Hepatocyte (in vitro differentiated cells): ENCODE data around the gene RNF144B. TPM values are rescaled to one million over a fixed set of nuclear protein-coding genes. Genes with fewer than 3 reads are reported as not detected.

ENCODE experiments used
- DNase-seq: peaks from one replicate; pipeline ENCODE4 v3.0.0-alpha.2; 2016; ENCODE audit warnings: low spot score
- H2AFZ ChIP-seq: fragments of 200-600 bp; sonication (generic); 2 replicates; pipeline ENCODE4 v1.6.0; 2016; ENCODE audit warnings: antibody characterized with exemption, mild to moderate bottlenecking
- H3K27ac ChIP-seq: fragments of 200-600 bp; sonication (generic); 2 replicates; pipeline ENCODE4 v1.5.1; 2016; ENCODE audit warnings: mild to moderate bottlenecking
- H3K27me3 ChIP-seq: fragments of 200-600 bp; sonication (generic); 2 replicates; pipeline ENCODE4 v1.6.1; 2016
- H3K36me3 ChIP-seq: fragments of 200-600 bp; sonication (generic); replicated peaks from 2 replicates; pipeline ENCODE4 v1.5.1; 2016; ENCODE audit warnings: low read depth; ENCODE audit not compliant: insufficient read depth
- H3K4me1 ChIP-seq: fragments of 200-600 bp; sonication (generic); 2 replicates; pipeline ENCODE4 v1.5.1; 2016; ENCODE audit warnings: mild to moderate bottlenecking, moderate library complexity; ENCODE audit not compliant: insufficient read depth
- H3K4me2 ChIP-seq: fragments of 200-600 bp; sonication (generic); 2 replicates; pipeline ENCODE4 v1.6.0; 2016
- H3K4me3 ChIP-seq: fragments of 200-600 bp; sonication (generic); 2 replicates; pipeline ENCODE4 v1.5.1; 2016; ENCODE audit warnings: mild to moderate bottlenecking
- H3K79me2 ChIP-seq: fragments of 200-600 bp; sonication (generic); 2 replicates; pipeline ENCODE4 v1.6.0; 2017; ENCODE audit warnings: mild to moderate bottlenecking
- H3K9me2 ChIP-seq: fragments of 200-600 bp; sonication (generic); replicated peaks from 2 replicates; pipeline ENCODE4 v1.6.0; 2017; ENCODE audit warnings: mild to moderate bottlenecking; ENCODE audit not compliant: insufficient read depth
- H3K9me3 ChIP-seq: fragments of 200-600 bp; sonication (generic); 2 replicates; pipeline ENCODE4 v1.5.1; 2016; ENCODE audit warnings: low read depth, mild to moderate bottlenecking
- H4K20me1 ChIP-seq: fragments of 200-600 bp; sonication (generic); 2 replicates; pipeline ENCODE4 v1.6.0; 2016; ENCODE audit warnings: mild to moderate bottlenecking; ENCODE audit not compliant: insufficient read depth, poor library complexity, severe bottlenecking
- EZH2 ChIP-seq: fragments of 200-600 bp; sonication (generic); IDR thresholded peaks from 2 replicates; pipeline ENCODE4 v1.6.1; 2016; ENCODE audit warnings: antibody characterized with exemption, mild to moderate bottlenecking, borderline replicate concordance
- EZH2phosphoT487 ChIP-seq: fragments of 200-600 bp; sonication (generic); IDR thresholded peaks from one replicate; pipeline ENCODE4 v1.6.1; 2018; ENCODE audit warnings: antibody characterized with exemption, mild to moderate bottlenecking, low read depth, moderate library complexity; ENCODE audit not compliant: unreplicated experiment, severe bottlenecking
- WGBS: methylation state at CpG from one replicate; pipeline ENCODE4 v1.1.6; 2016; ENCODE audit warnings: low lambda C conversion rate; ENCODE audit errors: missing lambda C conversion rate; 5-methylcytosine and 5-hydroxymethylcytosine counted together
- polyA plus RNA-seq: library from polyadenylated mRNA; unstranded; fragments of >200 nt; fragmentation: Nextera tagmentation; extraction: Ambion mirVana; gene quantifications from 2 replicates; pipeline ENCODE4 v1.2.1, GENCODE V29; 2016
- total RNA-seq: library from RNA; depleted of rRNA; stranded (reverse); fragments of >200 nt; gene quantifications from 2 replicates; pipeline ENCODE4 v1.2.3, GENCODE V29; 2014
- TF ChIP-seq, protein P1 (sequence below): fragments of 200-600 bp; sonication (generic); IDR thresholded peaks from 2 replicates; pipeline ENCODE4 v1.5.1; 2016; ENCODE audit warnings: antibody characterized with exemption, mild to moderate bottlenecking; ENCODE audit not compliant: poor library complexity

RNF144B gene
- total and polyA plus RNA-seq, 2 experiments from 2014 or later = 0.37 to 2.2 TPM

- Histone ChIP-seq H3K27me3 (no peaks in the 10 kb centered on the region), H3K4me2 (no peak overlapping the region), H3K9me3 (no peaks in the 10 kb centered on the region), H3K36me3 (no peaks in the 10 kb centered on the region), H3K9me2 (no peaks in the 10 kb centered on the region), H2AFZ (no peak overlapping the region), H4K20me1 (no peaks in the 10 kb centered on the region), H3K27ac (no peak overlapping the region), H3K4me3 (no peak overlapping the region), H3K79me2 (no peaks in the 10 kb centered on the region), H3K4me1 (no peaks in the 10 kb centered on the region)
- TF ChIP-seq, protein P1, sequence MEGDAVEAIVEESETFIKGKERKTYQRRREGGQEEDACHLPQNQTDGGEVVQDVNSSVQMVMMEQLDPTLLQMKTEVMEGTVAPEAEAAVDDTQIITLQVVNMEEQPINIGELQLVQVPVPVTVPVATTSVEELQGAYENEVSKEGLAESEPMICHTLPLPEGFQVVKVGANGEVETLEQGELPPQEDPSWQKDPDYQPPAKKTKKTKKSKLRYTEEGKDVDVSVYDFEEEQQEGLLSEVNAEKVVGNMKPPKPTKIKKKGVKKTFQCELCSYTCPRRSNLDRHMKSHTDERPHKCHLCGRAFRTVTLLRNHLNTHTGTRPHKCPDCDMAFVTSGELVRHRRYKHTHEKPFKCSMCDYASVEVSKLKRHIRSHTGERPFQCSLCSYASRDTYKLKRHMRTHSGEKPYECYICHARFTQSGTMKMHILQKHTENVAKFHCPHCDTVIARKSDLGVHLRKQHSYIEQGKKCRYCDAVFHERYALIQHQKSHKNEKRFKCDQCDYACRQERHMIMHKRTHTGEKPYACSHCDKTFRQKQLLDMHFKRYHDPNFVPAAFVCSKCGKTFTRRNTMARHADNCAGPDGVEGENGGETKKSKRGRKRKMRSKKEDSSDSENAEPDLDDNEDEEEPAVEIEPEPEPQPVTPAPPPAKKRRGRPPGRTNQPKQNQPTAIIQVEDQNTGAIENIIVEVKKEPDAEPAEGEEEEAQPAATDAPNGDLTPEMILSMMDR = no peak
- TF ChIP-seq EZH2 (no peak), EZH2phosphoT487 (no peak)
- no peak for DNase-seq
- 92% methylated on average over 12 of the region's 12 CpGs for WGBS
Observed at GRCh38 chr6:18500921-18501662, 113.9 kb downstream of the RNF144B start.

- WGBS = 79% methylated on average over 4 of the region's 4 CpGs
- no peaks in the 10 kb centered on the region for H3K79me2 ChIP-seq
- no peaks in the 10 kb centered on the region for H3K27me3 ChIP-seq
- TF ChIP-seq EZH2phosphoT487 = no peak
- TF ChIP-seq EZH2 = no peak
- TF ChIP-seq, protein P1 = no peak
- H2AFZ ChIP-seq = no peak overlapping the region
- no peaks in the 10 kb centered on the region for H4K20me1 ChIP-seq
- H3K9me2 ChIP-seq = no peaks in the 10 kb centered on the region
- no peak overlapping the region for H3K27ac ChIP-seq
- H3K4me1 ChIP-seq = no peaks in the 10 kb centered on the region
- no peak overlapping the region for H3K4me2 ChIP-seq
- H3K4me3 ChIP-seq = no peak overlapping the region
- DNase-seq = no peak
- H3K36me3 ChIP-seq = no peaks in the 10 kb centered on the region
- no peaks in the 10 kb centered on the region for H3K9me3 ChIP-seq
Observed at GRCh38 chr6:18501663-18502013, 114.5 kb downstream of the RNF144B start.

DNA sequence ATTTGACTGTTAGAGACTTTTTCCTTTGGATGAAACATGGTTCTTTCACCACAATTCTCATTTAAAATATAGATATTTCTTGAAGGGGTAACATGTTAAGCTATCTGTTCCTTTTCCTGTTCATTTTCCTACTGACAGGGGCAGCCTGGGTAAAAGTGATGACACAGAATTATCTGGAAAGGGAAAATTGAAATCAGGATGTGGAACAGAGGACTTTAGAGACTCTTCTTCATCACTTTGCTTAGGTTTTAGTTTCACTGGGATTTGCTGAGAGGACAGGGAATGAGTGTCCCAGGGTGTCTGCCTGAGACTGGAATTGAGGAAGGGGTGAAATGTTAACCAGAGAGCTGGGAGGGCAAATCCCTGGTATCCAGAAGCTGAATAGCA, 116.0 kb downstream of the RNF144B start:
- Histone ChIP-seq H3K79me2 (no peaks in the 10 kb centered on the region), H3K9me3 (no peaks in the 10 kb centered on the region), H3K4me1 (no peaks in the 10 kb centered on the region), H3K27ac (no peak overlapping the region), H2AFZ (peak overlapping the region; percentile 27), H3K9me2 (no peaks in the 10 kb centered on the region), H3K36me3 (no peaks in the 10 kb centered on the region), H3K4me2 (no peak overlapping the region), H3K4me3 (no peak overlapping the region), H4K20me1 (no peaks in the 10 kb centered on the region), H3K27me3 (no peaks in the 10 kb centered on the region)
- no peak for DNase-seq
- TF ChIP-seq, protein P1 = no peak
- TF ChIP-seq EZH2phosphoT487 (no peak), EZH2 (no peak)
